K562 (cell line): Measurements from ENCODE around the gene CHRNB4. TPM values are rescaled to one million over a fixed set of nuclear protein-coding genes. Genes with fewer than 3 reads are reported as not detected.

Source experiments
- BRF1 ChIP-seq: IDR thresholded peaks from 3 replicates; pipeline ENCODE4 v1.6.1; 2011; ENCODE audit warnings: borderline replicate concordance, mild to moderate bottlenecking; ENCODE audit not compliant: insufficient read length; ENCODE audit errors: extremely low read depth
- KDM5B ChIP-seq: fragments of 200-600 bp; sonication (generic); IDR thresholded peaks from 2 replicates; pipeline ENCODE4 v1.6.1; 2012; ENCODE audit warnings: low read depth, mild to moderate bottlenecking, moderate library complexity, low read length, control low read depth, inconsistent platforms; ENCODE audit not compliant: insufficient replicate concordance
- MCM3 ChIP-seq: fragments of 450-650 bp; IDR thresholded peaks from 2 replicates; pipeline ENCODE4 v1.6.1; 2016
- RBBP5 ChIP-seq: fragments of 200-600 bp; sonication (generic); IDR thresholded peaks from 2 replicates; pipeline ENCODE4 v1.6.1; 2012; ENCODE audit warnings: borderline replicate concordance, mild to moderate bottlenecking, low read length, control low read depth, inconsistent platforms; ENCODE audit not compliant: insufficient read depth, poor library complexity, severe bottlenecking
- REST ChIP-seq, 2 experiments: fragments of 450-650 bp; formaldehyde crosslinking in 1 of 2; IDR thresholded peaks; 2 replicates each; pipeline versions ENCODE4 v1.4.0 to v1.6.1; 2014 to 2020; ENCODE audit warnings: mild to moderate bottlenecking in 2 of 2, borderline replicate concordance in 1 of 2, low read depth in 1 of 2
- SMC3 ChIP-seq: conservative IDR thresholded peaks from 2 replicates; pipeline ENCODE4 v1.6.1; 2011; ENCODE audit warnings: low read depth, low read length, improper control_type of control experiment; ENCODE audit not compliant: insufficient read depth
- ZNF324 ChIP-seq: fragments of 250-450 bp; sonication (Bioruptor Pico); IDR thresholded peaks from 2 replicates; pipeline ENCODE4 v1.4.0; 2020; ENCODE audit warnings: mild to moderate bottlenecking
- ZNF561 ChIP-seq: fragments of 450-650 bp; formaldehyde crosslinking; conservative IDR thresholded peaks from 2 replicates; pipeline ENCODE4 v1.4.0; 2020; ENCODE audit warnings: mild to moderate bottlenecking, moderate library complexity
- polyA plus RNA-seq, 8 experiments: library from polyadenylated mRNA; depleted of rRNA in 4 of 8; stranded (reverse) in 5 of 8; unstranded in 3 of 8; fragments of >200 nt; fragmentation: Nextera tagmentation in 2 of 8; fragmentation: Illumina TruSeq in 1 of 8; extraction: Ambion mirVana in 2 of 8; extraction: Trizol in 1 of 8; gene quantifications; 2 replicates each; pipeline versions ENCODE4 v1.2.1 to v1.2.3, GENCODE V29; 2011 to 2014; ENCODE audit warnings: inconsistent platforms in 1 of 8, missing spikeins in 1 of 8
- total RNA-seq, 7 experiments: library from RNA; depleted of rRNA in 6 of 7; stranded (reverse); fragments of >200 nt in 6 of 7; fragmentation: Illumina TruSeq in 2 of 7; extraction: Trizol in 2 of 7; gene quantifications; 2 replicates each; pipeline versions ENCODE4 v1.2.1 to v1.2.3, GENCODE V29; 2011 to 2021; ENCODE audit warnings: low replicate concordance in 1 of 7

CHRNB4 gene
- total and polyA plus RNA-seq, 9 of the 15 experiments (the other 6 are each of a cell fraction or from before 2014, with no cell fraction given) = 0.08 to 0.18 TPM; not detected in 7

GRCh38 chr15:78638658-78639314 is 2.2 kb downstream of the CHRNB4 start (continued):
- peak; percentile 62; the same call in 1 of the 2 replicates for TF ChIP-seq REST (IDR thresholded peaks at IDR 0.05; ENCODE audit: borderline replicate concordance)
- TF ChIP-seq REST (CRISPR knock-in tag; IDR thresholded peaks at IDR 0.05; ENCODE audit: low read depth) = no peak
- TF ChIP-seq MCM3 = no peak
- no peak for TF ChIP-seq KDM5B
- no peak for TF ChIP-seq RBBP5
- TF ChIP-seq ZNF324 = no peak
- TF ChIP-seq SMC3 = peak; percentile 76
- TF ChIP-seq BRF1 = no peak
- TF ChIP-seq ZNF561 (CRISPR knock-in tag) = no peak
